HG02938 (cell line): ENCODE measurements around the gene ALK.

Experiments
- ATAC-seq: cut with Tn5 transposase; IDR thresholded peaks from one replicate; pipeline ENCODE4 v1.9.1; 2021; ENCODE audit warnings: mild to moderate bottlenecking, moderate library complexity; ENCODE audit not compliant: unreplicated experiment

ALK gene

GRCh38 chr2:29662861-29663260, 258.5 kb downstream of the ALK start:
- ATAC-seq: no peak

- ATAC-seq: no peak
These were observed 261.2 kb downstream of the ALK start for GRCh38 chr2:29660201-29660600.

GRCh38 chr2:29659178-29659577, 262.2 kb downstream of the ALK start:
- no peak for ATAC-seq

GRCh38 chr2:29657674-29658073, 263.7 kb downstream of the ALK start:
- no peak for ATAC-seq

GRCh38 chr2:29655391-29656086, 265.8 kb downstream of the ALK start:
- no peak for ATAC-seq

GRCh38 chr2:29650631-29651097, 270.7 kb downstream of the ALK start:
- no peak for ATAC-seq

- no peak for ATAC-seq
These were observed 276.4 kb downstream of the ALK start for GRCh38 chr2:29644949-29645348.

- ATAC-seq: no peak
These were observed 278.2 kb downstream of the ALK start for GRCh38 chr2:29643196-29643595.

- no peak for ATAC-seq
These were observed 281.0 kb downstream of the ALK start for GRCh38 chr2:29640360-29640759.

- no peak for ATAC-seq
These were observed 282.7 kb downstream of the ALK start for GRCh38 chr2:29638641-29639040.

- no peak for ATAC-seq
These were observed 286.5 kb downstream of the ALK start for GRCh38 chr2:29634916-29635315.

- ATAC-seq: no peak
These were observed 289.4 kb downstream of the ALK start for GRCh38 chr2:29632018-29632417.

- no peak for ATAC-seq
These were observed 291.9 kb downstream of the ALK start for GRCh38 chr2:29629495-29629894.

GRCh38 chr2:29628862-29629261, 292.5 kb downstream of the ALK start:
- no peak for ATAC-seq

- no peak for ATAC-seq
These were observed 293.2 kb downstream of the ALK start for GRCh38 chr2:29628108-29628745.

GRCh38 chr2:29627279-29627711, 294.1 kb downstream of the ALK start:
- ATAC-seq: no peak

- ATAC-seq: no peak
These were observed 300.5 kb downstream of the ALK start for GRCh38 chr2:29620890-29621289.

- no peak for ATAC-seq
These were observed 301.7 kb downstream of the ALK start for GRCh38 chr2:29619689-29620088.

GRCh38 chr2:29618024-29618423, 303.4 kb downstream of the ALK start:
- ATAC-seq: no peak

- ATAC-seq: no peak
These were observed 304.0 kb downstream of the ALK start for GRCh38 chr2:29617351-29617750.

- no peak for ATAC-seq
These were observed 304.8 kb downstream of the ALK start for GRCh38 chr2:29616569-29616968.

GRCh38 chr2:29615841-29616240, 305.5 kb downstream of the ALK start:
- ATAC-seq: no peak

GRCh38 chr2:29615183-29615582, 306.2 kb downstream of the ALK start:
- no peak for ATAC-seq
